GM18907 (cell line): Measurements from ENCODE around the gene SIGLEC10.
A peak's percentile ranks its signal among the peaks of the same experiment; 100 is the strongest.
"Not testable (repeated sequence)": the region's sequence is repeated elsewhere in the genome, so short reads cannot be mapped to it uniquely, and the experiment has no call there.

Experiments
- ATAC-seq: cut with Tn5 transposase; IDR thresholded peaks from one replicate; pipeline ENCODE4 v1.9.1; 2021; ENCODE audit warnings: mild to moderate bottlenecking, moderate library complexity; ENCODE audit not compliant: unreplicated experiment

The SIGLEC10 gene

DNA sequence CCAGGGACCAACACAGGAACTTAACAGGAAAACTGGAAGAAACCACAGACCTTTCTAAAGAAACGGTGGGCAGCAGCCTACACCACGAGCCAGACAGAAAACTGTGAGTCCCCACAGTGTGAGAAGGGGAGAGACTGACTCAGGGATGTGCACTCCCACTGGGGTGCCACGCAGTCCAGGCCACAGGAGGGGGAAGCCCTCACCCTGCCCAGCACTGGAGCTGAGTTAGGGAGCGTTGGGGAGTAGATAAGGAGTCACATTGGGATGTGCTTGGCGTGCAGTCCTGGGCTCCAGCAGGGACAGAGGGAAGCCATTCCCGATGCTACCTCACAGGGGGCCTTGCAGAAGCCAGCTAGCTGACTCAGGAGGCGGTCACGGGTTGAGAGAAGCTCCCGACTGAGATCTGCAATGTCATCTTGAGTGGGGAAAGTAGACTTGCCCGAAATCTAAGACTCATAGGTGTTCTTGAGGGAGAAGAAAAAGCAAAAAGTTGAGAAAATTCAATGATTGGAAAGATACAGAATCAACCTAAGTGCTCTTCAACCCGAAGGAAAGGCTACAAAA, 23.5 kb upstream of the SIGLEC10 start:
- ATAC-seq, result peak; percentile 4

DNA sequence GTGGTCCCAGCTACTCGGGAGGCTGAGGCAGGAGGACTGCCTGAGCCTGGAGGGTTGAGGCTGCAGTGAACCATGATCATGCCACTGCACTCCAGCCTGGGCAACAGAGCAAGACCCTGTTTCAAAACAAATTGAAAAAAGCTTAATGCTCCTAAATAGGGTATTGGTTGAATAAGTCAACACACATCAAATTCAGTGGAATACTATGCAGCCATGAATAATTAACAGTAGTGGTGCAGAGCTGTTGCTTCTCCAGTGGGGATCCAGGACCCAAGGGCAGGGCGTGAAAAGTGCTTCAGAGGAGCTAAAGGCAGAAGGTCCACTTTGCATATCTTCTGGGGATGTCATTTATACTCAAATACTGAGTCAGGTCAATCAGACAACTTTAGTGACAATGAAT, 22.6 kb upstream of the SIGLEC10 start:
- no peak for ATAC-seq

- ATAC-seq, result no peak
These were observed 21.6 kb upstream of the SIGLEC10 start for GRCh38 chr19:51439021-51439465.

DNA sequence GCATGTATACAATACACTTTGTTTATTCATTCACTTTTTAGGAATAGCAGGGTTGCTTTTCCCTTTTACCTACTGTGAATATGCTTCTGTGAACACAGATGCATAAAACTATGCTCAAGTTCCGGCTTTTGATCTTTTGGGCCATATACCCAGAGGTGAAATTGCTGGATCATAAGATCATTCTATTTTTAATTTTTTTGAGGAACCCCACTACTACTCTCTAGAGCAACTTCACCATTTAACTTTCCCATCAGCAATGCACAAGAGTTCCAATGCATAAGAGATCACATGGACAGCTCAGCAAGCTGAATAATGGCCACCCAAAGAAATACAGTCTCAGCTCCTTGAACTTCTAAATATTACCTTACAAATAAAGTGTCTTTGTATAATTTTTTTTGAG, 17.0 kb upstream of the SIGLEC10 start:
- no peak for ATAC-seq

DNA sequence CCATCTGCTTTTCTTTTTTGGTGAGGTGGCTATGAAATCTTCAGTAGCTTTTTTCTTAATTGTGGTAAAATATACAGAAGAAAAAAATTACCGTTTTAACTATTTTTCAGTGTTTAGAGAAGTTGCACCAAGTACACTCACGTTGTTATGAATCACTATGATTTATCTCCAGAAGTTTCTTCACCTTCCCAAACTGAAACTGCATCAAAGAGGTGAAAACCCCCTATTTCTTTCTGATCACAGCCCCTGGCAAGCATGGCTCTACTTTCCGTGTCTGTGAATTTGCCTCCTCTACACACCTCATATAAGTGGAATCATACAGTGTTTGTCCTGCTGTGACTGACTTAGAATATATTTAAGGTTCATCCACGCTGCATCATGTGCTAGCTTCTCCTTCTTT, 15.6 kb upstream of the SIGLEC10 start:
- no peak for ATAC-seq

GRCh38 chr19:51431124-51431523, 13.7 kb upstream of the SIGLEC10 start:
- ATAC-seq, result no peak

DNA sequence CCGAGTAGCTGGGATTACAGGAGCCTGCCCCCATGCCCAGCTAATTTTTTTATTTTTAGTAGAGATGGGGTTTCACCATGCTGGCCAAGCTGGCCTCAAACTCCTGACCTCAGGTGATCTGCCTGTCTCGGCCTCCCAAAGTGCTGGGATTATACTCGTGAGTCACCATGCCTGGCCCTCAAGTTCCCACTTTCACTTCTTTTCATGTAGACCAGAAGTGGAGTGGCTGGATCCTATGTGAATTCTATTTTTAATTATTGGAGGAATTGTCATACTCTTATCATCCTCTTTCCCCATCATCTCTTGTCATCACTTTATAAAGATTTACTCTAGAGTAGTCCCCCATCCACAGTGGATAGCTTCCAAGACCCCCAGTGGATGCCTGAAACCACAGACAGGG, 12.8 kb upstream of the SIGLEC10 start:
- ATAC-seq, result no peak

DNA sequence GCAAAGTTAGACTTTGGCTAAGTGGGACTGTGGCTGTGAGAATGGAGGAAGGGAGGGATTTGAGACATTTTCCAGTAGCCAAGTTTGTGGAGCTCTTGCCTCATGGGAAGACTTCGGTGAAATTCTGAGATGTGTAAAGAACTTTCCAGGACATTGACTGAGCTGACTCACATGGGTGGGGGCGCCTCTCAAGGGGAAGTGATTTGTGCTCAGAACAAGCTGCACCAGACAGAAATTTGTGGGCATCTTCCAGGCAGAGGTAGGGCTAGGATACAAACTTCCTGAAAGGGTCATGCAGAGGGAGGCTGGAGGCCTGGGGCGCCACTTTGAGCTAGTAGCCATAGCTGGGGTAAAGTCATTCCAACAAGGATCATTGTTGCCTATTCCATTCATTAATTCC, 9.8 kb upstream of the SIGLEC10 start:
- no peak for ATAC-seq

- ATAC-seq, result no peak
These were observed 4.6 kb upstream of the SIGLEC10 start for GRCh38 chr19:51422053-51422448.

- no peak for ATAC-seq
These were observed 4.0 kb upstream of the SIGLEC10 start for GRCh38 chr19:51421229-51422052.

- not testable (repeated sequence) for ATAC-seq
These were observed 3.1 kb upstream of the SIGLEC10 start for GRCh38 chr19:51420511-51420910.

DNA sequence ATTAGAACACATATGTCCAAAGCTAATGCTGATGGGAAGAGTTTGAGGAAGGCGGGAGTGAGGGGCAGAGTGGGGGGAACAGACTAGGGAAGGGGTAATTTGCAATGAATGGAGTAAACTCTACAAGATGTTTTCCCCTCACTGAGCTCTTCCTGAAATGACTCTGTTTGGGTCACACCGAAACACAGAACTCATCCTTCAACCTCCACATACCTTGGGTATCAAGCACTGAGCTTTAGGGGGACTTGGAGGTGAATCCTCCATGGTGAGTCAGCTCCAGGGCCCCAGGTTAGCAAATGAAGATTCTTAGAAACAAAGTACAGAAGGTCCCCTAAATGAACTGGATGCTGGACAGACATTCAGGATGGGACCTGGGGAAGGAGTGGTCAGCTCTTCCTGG, 1.3 kb upstream of the SIGLEC10 start:
- ATAC-seq, result no peak

GRCh38 chr19:51417810-51418157, 342 bp upstream of the SIGLEC10 start:
- peak; percentile 44 for ATAC-seq

GRCh38 chr19:51416422-51416821, 1.0 kb downstream of the SIGLEC10 start:
- ATAC-seq, result not testable (repeated sequence)

DNA sequence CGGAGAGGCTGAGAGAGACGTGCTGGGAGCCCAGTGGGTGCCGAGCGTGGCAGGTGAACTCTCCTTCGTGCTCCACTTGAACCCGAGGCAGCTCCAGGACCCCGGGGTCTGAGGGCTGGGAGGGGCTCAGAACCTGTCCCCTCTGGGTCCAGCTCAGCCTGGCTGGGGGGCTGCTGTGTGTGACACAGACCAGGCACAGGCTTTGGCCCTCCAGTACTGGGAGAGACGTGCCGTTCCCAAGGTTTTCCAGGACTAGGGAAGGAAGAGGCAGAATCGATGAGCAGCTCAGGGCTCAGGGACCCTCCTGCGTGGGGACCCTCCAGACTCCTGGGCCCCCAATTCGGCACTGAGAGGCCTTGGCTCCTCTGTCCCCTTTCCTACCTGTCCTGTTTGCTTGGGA, 2.3 kb downstream of the SIGLEC10 start:
- ATAC-seq, result no peak

- ATAC-seq, result no peak
These were observed 6.3 kb downstream of the SIGLEC10 start for GRCh38 chr19:51410950-51411748.

DNA sequence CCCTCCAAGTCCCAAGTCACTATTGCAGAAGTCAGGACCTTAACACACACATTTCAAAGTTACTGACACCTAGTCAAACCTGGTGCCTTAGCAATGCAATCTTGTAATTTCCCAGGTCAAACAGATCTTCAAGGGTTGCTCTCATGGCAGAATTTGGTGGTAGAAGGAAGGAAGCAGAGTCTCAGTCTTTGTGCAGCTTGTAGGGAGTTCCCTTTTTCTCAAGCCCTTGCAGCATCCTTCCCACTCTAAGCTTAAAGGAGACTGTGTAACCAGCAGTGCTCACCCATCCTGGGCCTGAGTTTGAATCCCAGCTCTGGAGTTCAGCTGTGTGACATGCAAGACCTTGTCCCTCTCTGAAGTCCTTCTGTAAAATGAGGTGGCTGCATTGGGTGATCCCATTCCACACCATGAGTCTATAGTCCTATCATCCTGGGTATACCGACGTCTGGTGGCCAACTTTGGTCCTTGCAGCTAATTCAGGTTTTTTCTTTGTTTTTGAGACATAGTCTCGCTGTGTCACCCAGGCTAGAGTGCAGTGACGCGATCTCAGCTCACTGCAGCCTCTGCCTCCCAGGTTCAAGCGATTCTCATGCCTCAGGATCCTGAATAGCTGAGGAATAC, 9.8 kb downstream of the SIGLEC10 start:
- no peak for ATAC-seq

GRCh38 chr19:51402117-51402516, 15.3 kb downstream of the SIGLEC10 start:
- no peak for ATAC-seq

GRCh38 chr19:51399936-51400335, 17.5 kb downstream of the SIGLEC10 start:
- ATAC-seq, result not testable (repeated sequence)

- no peak for ATAC-seq
These were observed 18.2 kb downstream of the SIGLEC10 start for GRCh38 chr19:51399231-51399630.

DNA sequence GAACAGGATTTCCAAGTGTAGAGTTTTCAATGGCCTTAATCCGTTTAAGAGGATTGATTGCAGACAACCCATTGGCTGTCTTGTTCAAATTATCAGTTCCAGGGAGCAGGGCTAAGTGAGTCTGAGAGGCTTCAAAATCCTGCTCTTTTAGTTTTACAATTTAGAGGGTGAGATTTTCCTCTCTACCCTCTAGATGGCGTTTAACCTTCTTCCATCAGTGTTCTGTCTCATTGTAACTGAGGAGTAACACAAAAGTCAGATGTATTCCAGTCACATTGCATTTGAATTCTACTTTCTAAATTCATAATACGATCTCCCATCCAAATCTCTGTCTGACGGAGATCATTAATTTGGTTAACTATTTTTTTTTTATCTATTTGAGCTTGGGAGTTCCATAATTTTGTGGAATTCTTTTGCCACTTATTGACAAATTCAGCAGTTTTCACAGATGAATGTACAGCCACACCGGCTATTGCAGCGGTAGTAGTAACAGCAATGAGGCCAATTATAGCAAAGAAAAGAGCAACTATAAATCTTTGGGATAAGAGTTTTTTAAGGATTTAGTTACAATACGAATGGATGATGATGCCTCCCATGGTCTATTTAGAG, 19.2 kb downstream of the SIGLEC10 start:
- no peak for ATAC-seq
